Activated CD4-positive, alpha-beta T cell treated with anti-CD3 and anti-CD28 coated beads, Interleukin-10, Interleukin-2, amounts not matched to agents 100 ng/mL and 50 ng/mL, durations not matched to agents 16 hours and 8 hours (primary cell): ENCODE measurements around the gene VLDLR.

Source experiments
- DNase-seq: peaks from one replicate; pipeline ENCODE4 v3.0.0-alpha.2; 2020

VLDLR gene

DNA sequence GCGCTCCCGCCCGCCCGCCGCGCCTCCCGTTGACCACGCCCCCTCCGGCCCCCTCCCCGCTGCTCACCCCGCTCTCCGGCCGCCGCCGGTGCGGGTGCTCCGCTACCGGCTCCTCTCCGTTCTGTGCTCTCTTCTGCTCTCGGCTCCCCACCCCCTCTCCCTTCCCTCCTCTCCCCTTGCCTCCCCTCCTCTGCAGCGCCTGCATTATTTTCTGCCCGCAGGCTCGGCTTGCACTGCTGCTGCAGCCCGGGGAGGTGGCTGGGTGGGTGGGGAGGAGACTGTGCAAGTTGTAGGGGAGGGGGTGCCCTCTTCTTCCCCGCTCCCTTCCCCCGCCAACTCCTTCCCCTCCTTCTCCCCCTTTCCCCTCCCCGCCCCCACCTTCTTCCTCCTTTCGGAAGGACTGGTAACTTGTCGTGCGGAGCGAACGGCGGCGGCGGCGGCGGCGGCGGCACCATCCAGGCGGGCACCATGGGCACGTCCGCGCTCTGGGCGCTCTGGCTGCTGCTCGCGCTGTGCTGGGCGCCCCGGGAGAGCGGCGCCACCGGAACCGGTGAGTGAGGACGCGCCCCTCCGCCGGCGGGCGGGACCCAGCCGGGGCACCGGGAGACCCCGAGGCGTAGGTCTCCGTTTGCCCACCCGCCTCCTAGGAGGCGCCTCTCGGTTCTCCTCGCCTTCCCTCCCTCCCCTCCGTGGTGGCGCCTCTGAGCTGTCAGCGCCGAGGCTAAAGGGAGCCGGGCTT, at the start of gene VLDLR:
Gene VLDLR, plus strand, starts transcription at position 66 of the 739 bp plus-strand sequence. Its CDS starts 403 bp downstream, at position 469.
- peak; percentile 37 for DNase-seq

DNA sequence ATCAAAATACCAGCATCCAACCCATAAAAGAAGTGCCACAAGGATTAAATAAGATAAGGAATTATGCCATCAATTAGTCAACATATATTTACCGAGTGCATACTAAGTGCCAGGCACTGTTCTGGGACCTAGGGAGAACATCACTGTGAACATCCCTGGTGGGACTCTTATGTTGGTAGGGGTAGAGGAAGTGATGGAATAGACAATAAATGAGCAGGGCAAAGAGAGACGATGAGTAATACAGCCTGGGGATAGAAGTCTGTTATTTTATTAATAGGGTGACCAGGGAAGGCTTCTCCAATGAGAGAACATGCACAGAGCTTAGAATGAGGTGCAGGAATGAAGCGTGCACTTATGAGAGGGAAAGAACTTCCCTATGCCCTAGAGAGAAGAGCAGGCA, 47.4 kb upstream of the VLDLR start:
- no peak for DNase-seq

DNA sequence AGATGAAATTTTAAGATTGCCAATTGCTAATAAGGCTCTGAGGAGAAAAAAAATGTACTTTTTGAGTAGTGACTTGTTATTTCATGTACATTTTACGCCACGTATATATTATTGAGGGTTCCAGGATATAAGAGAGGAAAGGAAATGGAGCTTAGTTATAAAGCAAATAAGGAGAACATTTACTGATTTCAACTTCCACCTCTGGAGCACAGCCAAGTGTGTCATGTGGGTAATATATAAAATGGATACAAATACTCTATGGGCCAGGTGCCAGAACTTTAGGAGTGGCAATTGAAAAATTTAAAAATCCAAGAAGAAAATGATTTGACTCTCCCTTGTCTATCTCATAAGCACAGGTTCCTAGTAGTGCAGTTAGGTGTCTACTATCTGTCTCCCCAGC, 45.0 kb upstream of the VLDLR start:
- no peak for DNase-seq

DNA sequence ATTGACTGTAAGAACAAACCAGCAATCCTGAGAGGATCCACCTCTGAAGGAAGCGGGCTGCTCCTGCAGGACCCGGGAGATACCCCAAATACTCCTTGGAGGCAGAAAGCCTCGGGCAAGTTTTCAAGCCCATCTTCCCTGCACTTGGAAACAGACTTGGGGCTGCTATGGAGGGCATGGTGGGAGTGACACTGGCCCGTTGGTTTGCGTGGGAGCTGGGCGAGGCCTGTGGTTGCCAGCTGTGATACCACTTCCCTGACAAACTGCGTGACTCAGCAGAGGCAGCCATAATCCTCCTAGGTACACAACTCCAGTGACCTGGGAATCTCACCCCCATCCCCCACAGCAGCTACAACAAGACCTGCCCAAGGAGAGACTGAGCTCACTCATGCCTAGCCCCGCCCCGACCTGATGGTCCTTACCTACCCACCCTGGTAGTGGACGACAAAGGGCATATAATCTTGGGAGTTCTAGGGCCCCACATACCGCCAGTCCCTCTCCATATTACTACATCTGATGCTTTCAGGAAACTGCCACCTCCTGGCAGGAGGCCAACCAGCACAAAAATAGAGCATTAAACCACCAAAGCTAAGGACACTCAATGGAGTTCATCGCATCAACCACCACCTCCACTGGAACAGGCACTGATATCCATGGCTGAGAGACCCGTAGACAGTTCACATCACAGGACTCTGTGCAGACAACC, 38.1 kb upstream of the VLDLR start:
- no peak for DNase-seq

DNA sequence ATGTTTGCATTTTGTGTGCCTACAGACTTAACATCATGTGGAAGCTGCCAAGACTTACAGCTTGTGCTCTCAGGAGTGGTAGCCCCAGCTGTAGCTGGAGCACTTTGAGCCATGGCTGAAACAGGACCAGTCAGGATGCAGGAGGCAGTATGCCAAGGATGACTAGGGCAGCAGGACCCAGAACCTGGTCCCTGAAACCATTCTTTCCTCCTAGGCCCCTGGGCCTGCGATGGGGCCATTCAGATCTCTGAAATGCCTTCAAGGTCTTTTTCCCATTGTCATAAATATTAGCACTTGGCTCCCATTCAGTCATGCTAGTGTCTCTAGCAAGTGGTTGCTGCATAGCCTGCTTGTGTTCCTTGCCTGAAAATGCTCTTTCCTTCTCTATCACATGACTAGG, 29.6 kb upstream of the VLDLR start:
- DNase-seq, result no peak

DNA sequence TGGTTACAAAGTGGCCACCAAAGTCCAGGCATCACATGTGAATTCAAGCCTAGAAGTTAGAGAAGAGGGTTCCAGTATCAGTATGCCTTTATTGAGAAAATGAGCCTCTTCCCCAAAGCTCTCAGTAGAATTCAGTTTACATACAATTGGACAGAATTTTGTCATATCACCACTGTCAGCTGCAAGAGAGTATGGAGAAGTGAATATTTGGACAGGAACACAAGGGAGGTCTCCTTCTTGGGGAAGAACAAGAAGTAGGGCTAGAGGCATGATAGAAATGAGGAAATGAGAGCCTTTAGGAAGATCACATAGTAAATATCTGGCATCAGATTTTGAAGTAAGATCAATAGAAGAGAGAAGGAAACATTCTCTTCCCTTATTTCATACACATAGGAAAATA, 27.8 kb upstream of the VLDLR start:
- DNase-seq, result no peak

DNA sequence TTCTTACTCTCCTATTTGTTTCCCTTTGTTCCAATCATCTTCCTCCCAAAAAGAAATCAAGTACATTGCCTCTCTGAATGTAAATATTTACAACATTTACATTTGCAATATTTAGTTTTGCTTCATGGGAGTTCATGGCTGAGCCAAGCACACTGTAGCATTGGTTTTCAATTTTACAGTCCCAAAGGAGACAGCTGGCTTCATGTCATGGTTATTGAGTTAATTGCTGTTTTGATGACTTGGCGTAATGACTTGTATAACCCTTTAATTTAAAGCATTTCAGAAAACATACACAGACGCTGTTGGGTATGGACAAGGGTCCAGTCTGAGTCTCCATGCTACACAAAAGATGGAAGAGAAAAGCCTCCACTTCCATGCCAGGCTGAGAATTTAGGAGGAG, 25.6 kb upstream of the VLDLR start:
- DNase-seq, result no peak

DNA sequence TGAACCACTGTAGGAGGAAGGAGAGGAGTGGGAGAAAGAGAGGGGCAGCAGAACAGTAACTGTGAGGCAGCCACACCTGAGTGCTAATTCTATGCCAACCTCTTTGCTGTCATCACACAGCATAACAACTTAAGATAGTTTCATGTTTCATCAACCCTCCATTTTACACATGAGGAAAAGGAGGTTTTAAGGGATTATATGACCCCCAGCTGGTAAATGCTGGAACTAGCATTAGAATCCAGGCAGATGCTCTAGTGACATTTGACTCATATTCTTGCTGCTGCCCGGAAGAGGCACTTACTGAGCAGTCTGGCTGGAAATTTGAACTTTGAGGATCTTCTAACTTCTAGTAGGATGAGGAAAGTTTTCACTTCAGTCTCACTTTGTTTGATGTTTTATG, 24.1 kb upstream of the VLDLR start:
- no peak for DNase-seq

DNA sequence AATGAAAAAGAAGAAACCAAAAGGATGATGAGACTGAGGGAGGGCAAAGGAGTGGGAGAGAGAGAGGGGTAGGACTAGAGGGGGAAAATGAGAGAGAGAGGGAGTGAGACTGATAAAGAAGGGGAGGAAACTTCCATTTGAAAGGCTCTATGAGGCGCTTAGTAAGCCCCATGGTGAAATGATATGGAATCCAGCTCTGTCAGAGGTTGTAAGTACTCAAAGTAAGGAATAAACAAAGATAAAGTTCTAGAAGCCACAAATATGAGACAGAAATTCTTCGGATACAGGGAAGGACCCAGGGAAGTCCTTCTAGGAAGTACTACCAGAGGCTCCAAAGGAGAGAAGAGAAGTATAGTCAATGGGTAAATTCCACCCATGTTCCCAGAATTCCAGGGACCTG, 21.7 kb upstream of the VLDLR start:
- DNase-seq, result no peak

DNA sequence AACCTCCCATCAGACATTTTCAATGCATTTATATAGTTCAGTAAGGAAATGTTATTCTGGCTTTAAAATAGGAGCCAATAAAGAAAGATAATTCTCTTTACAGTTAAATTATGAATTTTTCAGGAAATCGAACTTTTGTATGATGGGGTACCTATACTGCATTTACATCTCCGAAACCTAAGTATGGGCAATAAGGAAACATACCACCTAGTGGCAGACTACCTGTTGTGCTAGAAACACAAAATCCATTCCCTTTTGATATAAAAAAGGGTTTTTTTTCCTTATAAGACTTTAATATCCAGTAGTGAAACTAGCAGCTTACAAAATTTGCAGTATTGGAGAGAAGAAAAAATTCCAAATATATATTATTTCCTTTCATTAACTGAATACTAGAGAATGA, 21.3 kb upstream of the VLDLR start:
- DNase-seq, result no peak

DNA sequence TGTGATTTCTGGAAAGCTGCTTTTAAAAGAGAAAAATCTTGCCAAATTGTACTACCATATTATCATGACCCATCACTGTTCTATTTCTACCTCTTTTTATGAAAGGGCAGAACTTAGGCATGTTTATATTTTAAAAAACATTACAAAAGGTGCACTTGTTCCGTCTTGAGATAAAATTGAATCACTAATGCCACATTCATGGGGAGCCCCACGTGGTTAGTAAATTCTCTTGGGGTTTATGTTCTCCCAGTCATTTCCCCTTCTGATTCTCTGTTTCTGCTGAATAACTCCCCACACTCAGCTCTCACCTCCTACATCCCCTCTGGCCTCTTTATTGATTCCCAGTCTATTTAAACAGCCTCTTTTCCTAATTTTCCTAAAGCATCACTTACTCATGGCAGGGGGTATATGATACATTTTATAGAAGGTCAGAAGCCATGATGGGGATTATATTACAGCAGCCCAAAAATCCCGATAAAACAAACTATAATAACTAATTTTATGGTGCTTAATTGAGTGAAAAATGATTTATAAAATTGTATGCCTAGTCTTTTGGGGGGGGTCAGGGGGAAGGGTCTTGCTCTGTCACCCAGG, 19.7 kb upstream of the VLDLR start:
- no peak for DNase-seq

DNA sequence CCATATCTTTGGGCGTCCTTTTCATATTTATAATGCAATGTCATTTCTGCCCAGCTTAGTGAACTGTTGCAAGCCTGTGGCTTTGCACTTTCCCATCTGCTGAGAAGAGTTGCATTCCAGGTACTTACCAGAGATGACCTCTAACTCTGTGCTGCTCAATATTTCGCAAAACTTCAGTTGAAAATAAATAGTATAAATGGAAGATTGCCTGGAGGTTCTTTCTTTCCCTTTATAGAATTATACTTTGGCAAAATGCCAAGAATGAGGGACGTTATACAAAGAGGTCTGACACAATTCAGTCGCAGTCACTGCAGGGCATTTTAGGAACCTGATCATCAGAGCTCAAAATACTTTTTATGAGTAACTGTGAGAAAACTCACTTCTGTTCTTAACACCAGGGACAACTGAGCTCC, 18.9 kb upstream of the VLDLR start:
- DNase-seq, result no peak

DNA sequence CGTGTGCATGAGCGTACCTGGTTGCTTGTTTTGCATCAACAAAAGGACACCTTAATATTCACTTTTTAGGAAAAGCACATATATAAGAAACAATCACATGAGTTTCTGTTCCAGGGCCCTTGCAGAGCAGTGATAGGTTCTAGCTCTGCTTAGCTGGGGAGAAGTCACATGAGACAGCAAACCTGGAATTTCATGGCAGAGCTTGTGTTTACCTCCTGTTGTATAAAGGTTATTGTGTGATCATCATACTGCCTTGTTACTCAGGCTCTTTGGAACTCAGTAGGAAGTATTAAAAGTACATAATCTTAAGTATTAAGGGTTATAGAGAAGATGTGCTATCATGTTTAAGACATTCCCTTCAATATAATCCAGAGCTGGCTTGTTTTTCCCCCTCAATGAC, 18.0 kb upstream of the VLDLR start:
- no peak for DNase-seq

DNA sequence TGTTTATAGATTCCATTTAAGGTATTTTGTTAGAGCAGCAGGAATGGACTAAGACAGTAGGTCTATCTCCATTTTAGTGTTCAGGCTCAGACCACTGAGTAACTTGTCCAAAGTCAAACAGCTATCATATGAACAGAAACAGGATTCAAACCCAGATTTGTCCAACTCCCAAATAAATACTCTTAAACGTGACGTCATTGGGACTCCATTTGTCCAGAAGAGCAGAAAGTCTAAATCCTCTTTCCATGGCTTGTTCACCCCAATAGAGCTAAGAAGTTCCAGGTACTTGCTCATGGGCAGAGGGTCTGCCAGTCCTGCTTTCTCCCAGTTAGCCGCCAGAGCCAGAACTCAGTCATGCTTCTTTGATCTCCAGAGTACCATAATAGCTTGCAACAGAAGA, 16.3 kb upstream of the VLDLR start:
- DNase-seq, result no peak

DNA sequence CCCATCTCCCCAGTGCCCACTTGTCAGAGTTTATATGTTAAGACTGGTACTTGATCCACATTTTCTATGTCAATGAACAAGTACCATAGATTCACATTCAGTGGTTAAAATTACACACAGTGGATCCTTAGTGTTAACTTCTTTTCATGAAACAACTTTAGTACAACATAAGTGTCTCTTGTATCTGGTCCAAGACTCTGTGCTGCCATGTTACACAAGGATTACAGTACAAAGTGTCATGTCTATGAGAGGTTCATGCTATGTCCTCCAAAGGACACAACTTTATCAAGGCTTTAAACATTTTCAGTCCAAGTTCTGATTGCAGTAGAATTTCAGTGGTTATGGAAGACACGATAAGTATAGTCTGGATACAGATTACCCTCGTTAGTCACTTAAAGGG, 13.3 kb upstream of the VLDLR start:
- DNase-seq, result no peak

DNA sequence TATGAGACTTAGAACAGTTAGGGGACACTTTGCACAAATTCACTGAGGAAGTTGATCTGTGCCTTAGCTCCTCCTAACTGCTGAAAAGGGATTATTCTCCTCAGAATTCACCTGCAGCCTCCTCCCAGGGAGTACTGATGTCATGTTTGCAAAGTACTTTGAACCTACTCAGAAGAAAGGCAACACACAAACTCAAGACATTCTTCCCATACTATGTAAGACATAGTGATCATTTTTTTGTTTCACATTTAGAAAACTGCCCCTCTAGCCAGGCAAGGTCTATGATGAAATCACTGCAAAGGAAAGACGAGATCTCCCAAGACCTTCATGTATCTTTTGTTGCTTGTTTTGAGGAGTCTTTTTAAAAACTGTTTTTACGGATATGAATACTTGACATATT, 10.6 kb upstream of the VLDLR start:
- DNase-seq, result no peak

DNA sequence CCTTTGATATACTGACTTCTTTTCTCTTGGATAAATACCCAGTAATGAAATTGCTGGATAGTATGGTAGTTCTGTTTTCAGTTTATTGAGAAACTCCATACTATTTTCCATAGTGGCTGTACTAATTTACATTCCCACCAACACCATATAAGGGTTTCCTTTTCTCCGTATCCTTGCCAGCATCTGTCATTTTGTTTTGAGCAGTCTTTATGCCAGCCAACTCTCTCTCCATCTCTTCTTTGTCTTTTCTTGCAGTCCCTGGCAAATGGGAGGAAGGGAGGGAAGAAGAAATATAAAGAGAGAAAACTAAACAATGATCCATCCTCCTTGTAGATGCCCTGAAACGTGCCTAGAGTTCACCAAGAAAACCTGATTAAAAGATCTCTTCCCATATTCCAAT, 9.6 kb upstream of the VLDLR start:
- no peak for DNase-seq

DNA sequence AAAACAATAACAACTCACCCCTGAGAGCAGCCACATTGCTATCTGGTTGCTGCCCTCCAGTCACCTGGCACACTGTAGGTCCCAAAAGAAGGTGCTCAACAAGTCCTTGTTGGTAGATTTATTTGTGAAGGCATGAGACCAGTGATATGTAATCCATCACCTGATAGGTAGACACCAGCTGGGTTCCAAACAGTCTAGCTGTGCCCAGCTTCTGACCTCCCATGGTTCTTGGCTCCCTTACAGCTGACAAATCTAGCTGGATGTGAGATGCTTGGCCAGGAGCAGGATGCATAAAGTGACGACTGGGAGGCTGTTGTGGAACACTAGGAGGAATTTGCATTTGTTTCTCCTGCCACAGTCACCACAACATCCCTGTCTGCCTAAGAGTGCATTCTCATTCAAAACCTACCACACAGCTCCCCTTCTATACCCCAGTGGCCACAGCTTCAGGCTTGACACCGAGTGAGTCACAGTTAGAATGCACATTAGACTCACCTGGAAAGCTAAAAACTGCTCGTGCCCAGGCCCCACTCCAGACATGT, 7.8 kb upstream of the VLDLR start:
- no peak for DNase-seq

DNA sequence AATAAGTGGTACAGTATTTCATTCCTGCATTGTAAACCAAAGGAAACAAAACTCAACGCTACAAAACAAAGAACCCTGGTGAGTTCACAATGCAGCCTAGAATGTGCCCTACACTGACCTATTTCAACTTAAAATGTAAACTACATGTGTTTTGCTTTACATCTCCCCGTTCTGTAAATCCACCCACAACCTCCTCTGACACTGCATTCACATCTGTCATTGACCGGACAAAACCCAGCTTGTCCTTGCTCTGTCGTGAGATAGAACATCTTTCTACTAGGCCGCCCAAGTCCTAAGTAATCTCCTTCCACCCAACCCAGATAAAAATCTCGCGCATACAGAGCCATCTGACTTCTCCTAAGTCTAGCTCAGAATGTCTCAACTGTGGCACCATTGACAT, 6.1 kb upstream of the VLDLR start:
- no peak for DNase-seq

DNA sequence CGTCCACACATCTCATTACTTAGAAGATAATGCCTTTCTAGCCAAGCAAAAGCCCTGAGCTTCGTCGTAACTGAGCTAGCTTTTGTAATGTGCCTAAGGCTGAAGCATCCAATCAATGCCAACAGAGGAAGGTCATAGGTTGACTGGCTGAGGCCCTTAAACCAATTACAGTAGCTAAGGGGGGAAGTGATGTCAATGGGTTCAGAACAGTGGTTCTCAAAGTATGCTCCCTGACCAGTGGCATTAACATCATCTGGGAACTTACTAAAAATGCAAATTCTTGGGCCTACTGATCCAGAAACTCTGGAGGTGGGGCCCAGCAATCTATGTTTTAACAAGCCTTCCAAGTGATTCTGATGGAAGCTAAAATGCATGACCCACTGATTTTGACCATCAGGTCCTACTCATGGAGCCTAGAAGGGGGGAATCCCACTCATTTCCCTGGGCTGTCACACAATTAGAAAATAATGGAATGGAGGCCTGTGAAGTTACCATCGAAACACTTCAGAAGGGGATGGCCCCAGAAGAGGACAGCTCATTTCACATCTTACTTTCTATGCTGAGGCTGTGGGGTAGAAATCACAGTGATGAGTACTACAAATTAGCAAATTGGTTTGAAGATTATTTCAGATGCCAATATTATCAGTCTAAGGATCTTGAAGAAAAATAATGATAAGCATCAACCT, 4.8 kb upstream of the VLDLR start:
- DNase-seq, result no peak

DNA sequence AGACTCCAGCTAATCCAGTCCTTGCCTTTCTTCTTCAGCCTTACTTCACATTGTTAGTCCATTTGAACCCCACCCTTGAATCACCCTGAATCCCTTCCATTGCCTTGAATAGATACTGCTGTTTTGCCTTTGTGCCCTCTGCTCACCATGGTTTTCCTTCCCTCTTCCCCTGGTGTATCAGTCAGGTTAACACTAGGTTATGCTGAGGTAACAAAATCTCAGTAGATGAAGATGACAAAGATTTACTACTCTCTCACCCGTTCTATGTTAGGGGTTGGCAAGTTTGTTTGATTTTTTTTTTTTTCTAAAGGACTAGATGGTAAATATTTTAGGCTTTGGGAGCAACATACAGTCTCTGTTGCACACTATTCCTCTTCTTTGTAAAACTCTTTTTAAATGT, 3.3 kb upstream of the VLDLR start:
- DNase-seq, result no peak

DNA sequence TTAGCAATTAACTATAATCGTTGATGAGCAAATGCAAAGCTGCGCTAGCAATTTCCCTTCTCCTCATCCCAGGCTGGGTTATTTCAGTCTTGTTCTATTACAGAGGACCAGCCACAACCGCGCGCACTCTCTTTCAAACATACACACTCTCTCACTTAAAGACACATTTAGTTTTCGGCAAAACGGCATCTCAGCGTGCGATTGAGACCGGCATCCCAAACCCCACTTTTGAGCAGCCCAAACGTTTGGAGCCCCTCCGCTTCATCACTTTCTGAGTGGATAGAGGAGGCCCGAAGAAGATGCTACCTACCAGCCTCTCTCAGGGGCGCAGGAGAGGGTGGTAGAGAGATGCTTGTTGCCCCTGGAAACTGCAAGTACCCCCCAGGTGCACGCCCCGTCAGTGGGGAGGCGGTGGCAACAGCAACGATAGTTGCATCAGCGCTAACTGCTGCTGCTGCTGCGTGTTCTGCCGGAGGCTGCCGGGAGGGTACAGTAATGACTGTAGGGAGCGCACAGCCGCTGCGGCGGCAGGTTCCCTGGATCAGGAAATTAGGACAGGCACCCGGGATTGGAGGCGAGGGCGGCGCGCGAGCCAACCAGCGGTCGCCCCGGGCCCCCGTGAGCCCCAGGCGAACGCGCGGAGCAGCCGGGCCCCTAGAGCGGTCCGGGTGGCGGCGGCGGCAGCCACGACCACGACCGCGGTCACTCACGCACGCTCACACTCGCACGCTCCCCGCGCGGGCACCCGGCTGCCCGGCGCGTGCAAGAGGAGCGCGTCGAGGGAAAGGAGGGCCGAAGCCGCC, 467 bp upstream of the VLDLR start:
- DNase-seq, result peak; percentile 88
